HEK293 (cell line): Measurements from ENCODE around the gene THUMPD2.
"Not testable (repeated sequence)": the region's sequence is repeated elsewhere in the genome, so short reads cannot be mapped to it uniquely, and the experiment has no call there.

Experiments used
- CTCF ChIA-PET: fragments of 350-600 bp; formaldehyde crosslinking; extraction: SDS; loops from one replicate; lab custom pipeline; 2021; ENCODE audit warnings: antibody characterized with exemption; lab: Yijun Ruan, JAX
- POLR2A ChIA-PET: fragments of 300-600 bp; formaldehyde crosslinking; extraction: SDS; loops from one replicate; lab custom pipeline; 2020; ENCODE audit warnings: antibody characterized with exemption, inconsistent platforms; lab: Yijun Ruan, JAX
- H3K27ac ChIP-seq: fragments of 200-500 bp; sonication (Bioruptor generic); 2 replicates; pipeline ENCODE4 v1.5.1; 2014; ENCODE audit warnings: low read depth, low read length, control low read depth, inconsistent platforms; ENCODE audit errors: extremely low read depth
- H3K36me3 ChIP-seq, 2 experiments: fragments of 200-500 bp in 1 of 2; sonication (Bioruptor generic) in 1 of 2; 1 replicate in 1 of 2; 2 replicates in 1 of 2; pipeline ENCODE4 v1.5.1; 2014 to 2017; ENCODE audit warnings: inconsistent platforms in 2 of 2, low read length in 2 of 2; ENCODE audit not compliant: control insufficient read depth in 2 of 2, insufficient read depth in 1 of 2
- H3K4me1 ChIP-seq: fragments of 200-500 bp; sonication (Bioruptor generic); 2 replicates; pipeline ENCODE4 v1.5.1; 2014; ENCODE audit warnings: mild to moderate bottlenecking, low read length, inconsistent platforms; ENCODE audit not compliant: control insufficient read depth, insufficient read depth
- H3K4me3 ChIP-seq: 2 replicates; pipeline ENCODE4 v1.5.1; 2011; ENCODE audit warnings: low read depth, mild to moderate bottlenecking, control low read depth, low read length, moderate library complexity
- H3K9me3 ChIP-seq: fragments of 200-500 bp; sonication (Bioruptor generic); 2 replicates; pipeline ENCODE4 v1.5.1; 2014; ENCODE audit warnings: low read depth, low read length, inconsistent platforms; ENCODE audit not compliant: control insufficient read depth, insufficient read depth
- ATF2 ChIP-seq: fragments of 450-650 bp; formaldehyde crosslinking; IDR thresholded peaks from 2 replicates; pipeline ENCODE4 v1.5.1; 2016; ENCODE audit warnings: missing biosample characterization, missing genetic modification characterization, low read depth
- OSR2 ChIP-seq: fragments of 450-650 bp; formaldehyde crosslinking; IDR thresholded peaks from 2 replicates; pipeline ENCODE4 v1.5.1; 2016; ENCODE audit warnings: missing biosample characterization, missing genetic modification characterization
- OVOL3 ChIP-seq: fragments of 450-650 bp; formaldehyde crosslinking; IDR thresholded peaks from 2 replicates; pipeline ENCODE4 v1.5.1; 2016; ENCODE audit warnings: missing biosample characterization, missing genetic modification characterization
- SETDB1 ChIP-seq: IDR thresholded peaks from one replicate; pipeline ENCODE4 v1.6.1; 2017; ENCODE audit warnings: mild to moderate bottlenecking, low read length, moderate library complexity, mixed read lengths; ENCODE audit not compliant: insufficient read length
- TCF7L2 ChIP-seq: IDR thresholded peaks from 2 replicates; pipeline ENCODE4 v1.6.1; 2011; ENCODE audit warnings: low read depth, mild to moderate bottlenecking, inconsistent platforms, low read length, moderate library complexity, borderline replicate concordance
- TRIM28 ChIP-seq: IDR thresholded peaks from 2 replicates; pipeline ENCODE4 v1.6.1; 2011; ENCODE audit warnings: low read length, control low read depth, borderline replicate concordance
- ZIC2 ChIP-seq: fragments of 450-650 bp; formaldehyde crosslinking; IDR thresholded peaks from 2 replicates; pipeline ENCODE4 v1.5.1; 2016; ENCODE audit warnings: missing biosample characterization, missing genetic modification characterization
- ZNF112 ChIP-seq: fragments of 450-650 bp; formaldehyde crosslinking; IDR thresholded peaks from 2 replicates; pipeline ENCODE4 v1.5.0; 2017; ENCODE audit warnings: missing biosample characterization, missing genetic modification characterization
- ZNF148 ChIP-seq: fragments of 450-650 bp; formaldehyde crosslinking; IDR thresholded peaks from 2 replicates; pipeline ENCODE4 v1.5.0; 2017; ENCODE audit warnings: missing biosample characterization, missing genetic modification characterization, borderline replicate concordance
- ZNF175 ChIP-seq: fragments of 450-650 bp; formaldehyde crosslinking; IDR thresholded peaks from 2 replicates; pipeline ENCODE4 v1.5.1; 2016; ENCODE audit warnings: missing biosample characterization, missing genetic modification characterization
- ZNF433 ChIP-seq: fragments of 450-650 bp; formaldehyde crosslinking; IDR thresholded peaks from 2 replicates; pipeline ENCODE4 v1.5.1; 2016; ENCODE audit warnings: missing biosample characterization, missing genetic modification characterization, low read depth
- ZNF548 ChIP-seq: fragments of 450-650 bp; formaldehyde crosslinking; IDR thresholded peaks from 2 replicates; pipeline ENCODE4 v1.5.1; 2016; ENCODE audit warnings: missing biosample characterization, missing genetic modification characterization
- ZNF624 ChIP-seq: fragments of 450-650 bp; formaldehyde crosslinking; IDR thresholded peaks from 2 replicates; pipeline ENCODE4 v1.5.1; 2017; ENCODE audit warnings: missing biosample characterization, missing genetic modification characterization
- ZNF626 ChIP-seq: fragments of 450-650 bp; sonication (Bioruptor Pico); formaldehyde crosslinking; IDR thresholded peaks from 2 replicates; pipeline ENCODE4 v1.5.1; 2018; ENCODE audit warnings: missing biosample characterization, missing genetic modification characterization, inconsistent platforms
- TF ChIP-seq, protein P1 (sequence below): fragments of 450-650 bp; IDR thresholded peaks from 2 replicates; pipeline ENCODE4 v1.5.1; 2018; ENCODE audit warnings: missing biosample characterization, mild to moderate bottlenecking, missing genetic modification characterization

The THUMPD2 gene

GRCh38 chr2:39796134-39796533 lies 17.1 kb upstream of the THUMPD2 start (continued):
- TF ChIP-seq ZNF624 (tag by site-specific recombination) = no peak
- TF ChIP-seq OSR2 (tag by site-specific recombination) = no peak
- no peak for TF ChIP-seq ZNF148 (tag by site-specific recombination)
- TF ChIP-seq, protein P1, sequence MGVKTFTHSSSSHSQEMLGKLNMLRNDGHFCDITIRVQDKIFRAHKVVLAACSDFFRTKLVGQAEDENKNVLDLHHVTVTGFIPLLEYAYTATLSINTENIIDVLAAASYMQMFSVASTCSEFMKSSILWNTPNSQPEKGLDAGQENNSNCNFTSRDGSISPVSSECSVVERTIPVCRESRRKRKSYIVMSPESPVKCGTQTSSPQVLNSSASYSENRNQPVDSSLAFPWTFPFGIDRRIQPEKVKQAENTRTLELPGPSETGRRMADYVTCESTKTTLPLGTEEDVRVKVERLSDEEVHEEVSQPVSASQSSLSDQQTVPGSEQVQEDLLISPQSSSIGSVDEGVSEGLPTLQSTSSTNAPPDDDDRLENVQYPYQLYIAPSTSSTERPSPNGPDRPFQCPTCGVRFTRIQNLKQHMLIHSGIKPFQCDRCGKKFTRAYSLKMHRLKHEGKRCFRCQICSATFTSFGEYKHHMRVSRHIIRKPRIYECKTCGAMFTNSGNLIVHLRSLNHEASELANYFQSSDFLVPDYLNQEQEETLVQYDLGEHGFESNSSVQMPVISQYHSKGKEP (tag by site-specific recombination) = no peak
- TF ChIP-seq ZNF112 (tag by site-specific recombination) = no peak
- TF ChIP-seq ZNF433 (tag by site-specific recombination) = no peak

DNA sequence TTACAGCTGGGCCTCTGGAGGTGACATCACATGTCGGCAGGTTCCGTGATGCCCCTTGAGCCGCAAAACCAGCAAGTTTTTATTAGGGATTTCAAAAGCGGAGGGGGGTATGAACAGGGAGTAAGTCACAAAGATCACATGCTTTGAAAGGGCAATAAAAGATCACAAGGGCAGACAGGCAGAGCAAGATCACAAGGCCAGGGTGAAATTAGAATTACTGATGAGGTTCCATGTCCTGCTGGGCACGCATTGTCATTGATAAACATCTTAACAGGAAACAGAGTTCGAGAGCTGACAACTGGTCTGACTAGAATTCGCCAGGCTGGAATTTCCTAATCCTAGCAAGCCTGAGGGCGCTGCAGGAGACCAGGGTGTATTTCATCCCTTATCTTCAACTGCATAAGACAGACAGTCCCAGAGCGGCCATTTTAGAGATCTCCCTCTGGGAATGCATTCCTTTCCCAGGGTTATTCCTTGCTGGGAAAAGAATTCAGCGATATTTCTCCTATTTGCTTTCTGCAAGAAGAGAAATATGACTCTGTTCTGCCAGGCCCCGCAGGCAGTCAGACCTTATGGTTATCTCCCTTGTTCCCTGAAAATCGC lies 11.3 kb upstream of the THUMPD2 start:
- CTCF ChIA-PET, H3K36me3 ChIP-seq, H3K27ac ChIP-seq, H3K4me1 ChIP-seq, H3K9me3 ChIP-seq, H3K4me3 ChIP-seq, POLR2A ChIA-PET: not testable (repeated sequence)
- TF ChIP-seq SETDB1 (peak; percentile 95), TCF7L2 (peak; percentile 88), ZNF626 (tag by site-specific recombination) (0 out of 2 replicates have a peak, but pooled peaks have one; percentile 53), ZIC2 (tag by site-specific recombination) (peak; percentile 20; the same call in 1 of the 2 replicates), TRIM28 (peak; percentile 85)

- Histone ChIP-seq H3K27ac (no peak overlapping the region), H3K9me3 (no peaks in the 10 kb centered on the region), H3K4me1 (no peaks in the 10 kb centered on the region), H3K36me3 (no peaks in the 10 kb centered on the region), H3K4me3 (no peak overlapping the region)
- ChIA-PET CTCF (interaction anchor here (0.6 kb wide), 1 partner anchor 670 kb away, joined by 3 read pairs; no protein-coding TSS in a partner anchor), POLR2A (no interaction called here)
- no peak for TF ChIP-seq ZNF548 (tag by site-specific recombination)
- no peak for TF ChIP-seq ZNF626 (tag by site-specific recombination)
- TF ChIP-seq ZNF175 = no peak
Observed at GRCh38 chr2:39787950-39788349, 8.9 kb upstream of the THUMPD2 start.

DNA sequence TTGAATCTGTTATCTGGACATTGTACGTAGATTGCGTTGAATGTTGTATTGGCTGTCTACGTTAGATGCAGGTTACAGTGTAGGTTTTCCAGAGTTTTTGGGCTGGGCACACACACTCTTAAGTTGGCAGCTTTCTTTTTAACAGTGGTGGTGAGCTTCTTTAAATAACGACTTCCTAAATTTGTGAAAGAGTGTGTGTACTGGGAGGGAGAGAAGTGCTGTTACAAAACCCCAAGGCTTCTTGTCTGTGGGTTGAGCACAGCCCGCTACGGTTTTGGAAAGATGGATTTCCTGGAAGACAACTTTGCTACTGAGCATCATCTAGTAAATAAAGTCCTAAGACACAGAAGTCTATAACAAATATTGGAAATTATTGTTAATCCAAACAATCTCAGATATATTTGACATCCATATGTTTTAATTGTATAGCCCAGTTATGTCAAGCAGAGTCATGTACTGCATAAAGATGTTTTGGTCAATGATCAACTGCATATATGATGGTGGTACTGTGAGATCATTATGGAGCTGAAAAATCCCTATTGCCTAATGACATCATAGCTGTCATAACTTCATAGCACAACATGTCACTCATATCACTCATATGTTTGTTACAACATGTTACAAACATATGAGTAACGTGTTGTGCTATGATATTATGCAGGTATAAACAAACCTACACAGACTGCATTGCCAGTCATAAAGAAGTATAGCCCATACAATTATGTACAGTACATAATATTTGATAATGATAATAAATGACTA lies 7.9 kb upstream of the THUMPD2 start:
- POLR2A ChIA-PET = no interaction called here
- Histone ChIP-seq H3K4me1 (no peaks in the 10 kb centered on the region), H3K27ac (no peak overlapping the region), H3K4me3 (no peak overlapping the region), H3K36me3 (no peaks in the 10 kb centered on the region), H3K9me3 (no peaks in the 10 kb centered on the region)
- CTCF ChIA-PET = interaction anchor here (0.6 kb wide), 1 partner anchor 671 kb away, joined by 3 read pairs; no protein-coding TSS in a partner anchor
- TF ChIP-seq ATF2 (tag by site-specific recombination) = peak; percentile 50; the same call in 1 of the 2 replicates
- TF ChIP-seq OVOL3 = no peak
